ENCODE measurements around the gene ASXL3. TPM values are rescaled to one million over a fixed set of nuclear protein-coding genes. Genes with fewer than 3 reads are reported as not detected.

Gene ASXL3
- total and polyA plus RNA-seq, 9 of the 15 experiments (the other 6 are each of a cell fraction or from before 2014, with no cell fraction given): not detected

GRCh38 chr18:33745871-33746545 is 168.0 kb downstream of the ASXL3 start:
- intact Hi-C loops (cut with micrococcal nuclease): no loop called here
- H4K20me1 ChIP-seq (replicated peaks; ENCODE audit: control insufficient read depth, insufficient read depth, low read length): no peaks in the 10 kb centered on the region
- H3K27ac ChIP-seq (ENCODE audit: extremely low read depth, low read depth, low read length): no peak overlapping the region
- no TSS peak for BruUV-seq (replicated peaks)
- CTCF ChIA-PET (ENCODE audit: low intra/inter-chr PET ratio): no interaction called here
- no peak overlapping the region for H3K4me2 ChIP-seq (ENCODE audit: insufficient read depth, low read length)
- H3K9me1 ChIP-seq (ENCODE audit: control insufficient read depth, insufficient read depth, low read length): no peaks in the 10 kb centered on the region
- no peak for DNase-seq (ENCODE audit: extremely low read depth in 1 of 4, low spot score in 3 of 4)
- no peaks in the 10 kb centered on the region for H3K4me1 ChIP-seq (replicated peaks in 1 of 2; ENCODE audit: control insufficient read depth in 2 of 2, insufficient read depth in 2 of 2, low read length in 2 of 2)
- H3K9ac ChIP-seq (ENCODE audit: insufficient read depth in 1 of 2, low read depth in 2 of 2, low read length in 2 of 2): no peak overlapping the region
- H3K79me2 ChIP-seq (ENCODE audit: control insufficient read depth, insufficient read depth, low read length): no peaks in the 10 kb centered on the region
- H3K36me3 ChIP-seq (ENCODE audit: control insufficient read depth, insufficient read depth, low read length): no peaks in the 10 kb centered on the region
- no peaks in the 10 kb centered on the region for H3K27me3 ChIP-seq (ENCODE audit: control insufficient read depth in 2 of 2, insufficient read depth in 2 of 2, low read length in 2 of 2)
- ATAC-seq: no peak
- H2AFZ ChIP-seq (ENCODE audit: low read depth, low read length): no peak overlapping the region
- 1% methylated on average over 11 of the region's 16 CpGs for WGBS (ENCODE audit: insufficient coverage, low coverage, missing lambda C conversion rate)
- in situ Hi-C loops (cut with MboI): no loop called here
- no peaks in the 10 kb centered on the region for H3K9me3 ChIP-seq (replicated peaks; ENCODE audit: control insufficient read depth, insufficient read depth, low read depth, low read length)
- no peak overlapping the region for H3K4me3 ChIP-seq
- TF ChIP-seq RFX1 (IDR thresholded peaks at IDR 0.05) (peak; percentile 31), ZNF830 (CRISPR knock-in tag; IDR thresholded peaks at IDR 0.05) (no peak), GABPB2 (CRISPR knock-in tag; conservative IDR thresholded peaks at IDR 0.05) (no peak), SIN3A (IDR thresholded peaks at IDR 0.05; ENCODE audit: borderline replicate concordance in 2 of 2, control insufficient read depth in 1 of 2, low read depth in 2 of 2, low read length in 2 of 2) (no peak), SRSF7 (optimal IDR thresholded peaks at IDR 0.05; ENCODE audit: low read depth, low read length) (no peak)
- no peak for FAIRE-seq
- POLR2A ChIA-PET: no interaction called here

- no peak for TF ChIP-seq RBM15 (IDR thresholded peaks at IDR 0.05; ENCODE audit: insufficient read depth, low read length)
- TF ChIP-seq, protein P1, sequence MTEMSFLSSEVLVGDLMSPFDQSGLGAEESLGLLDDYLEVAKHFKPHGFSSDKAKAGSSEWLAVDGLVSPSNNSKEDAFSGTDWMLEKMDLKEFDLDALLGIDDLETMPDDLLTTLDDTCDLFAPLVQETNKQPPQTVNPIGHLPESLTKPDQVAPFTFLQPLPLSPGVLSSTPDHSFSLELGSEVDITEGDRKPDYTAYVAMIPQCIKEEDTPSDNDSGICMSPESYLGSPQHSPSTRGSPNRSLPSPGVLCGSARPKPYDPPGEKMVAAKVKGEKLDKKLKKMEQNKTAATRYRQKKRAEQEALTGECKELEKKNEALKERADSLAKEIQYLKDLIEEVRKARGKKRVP (CRISPR knock-in tag; IDR thresholded peaks at IDR 0.05): no peak
- TF ChIP-seq, protein P2, sequence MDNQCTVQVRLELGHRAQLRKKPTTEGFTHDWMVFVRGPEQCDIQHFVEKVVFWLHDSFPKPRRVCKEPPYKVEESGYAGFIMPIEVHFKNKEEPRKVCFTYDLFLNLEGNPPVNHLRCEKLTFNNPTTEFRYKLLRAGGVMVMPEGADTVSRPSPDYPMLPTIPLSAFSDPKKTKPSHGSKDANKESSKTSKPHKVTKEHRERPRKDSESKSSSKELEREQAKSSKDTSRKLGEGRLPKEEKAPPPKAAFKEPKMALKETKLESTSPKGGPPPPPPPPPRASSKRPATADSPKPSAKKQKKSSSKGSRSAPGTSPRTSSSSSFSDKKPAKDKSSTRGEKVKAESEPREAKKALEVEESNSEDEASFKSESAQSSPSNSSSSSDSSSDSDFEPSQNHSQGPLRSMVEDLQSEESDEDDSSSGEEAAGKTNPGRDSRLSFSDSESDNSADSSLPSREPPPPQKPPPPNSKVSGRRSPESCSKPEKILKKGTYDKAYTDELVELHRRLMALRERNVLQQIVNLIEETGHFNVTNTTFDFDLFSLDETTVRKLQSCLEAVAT (IDR thresholded peaks at IDR 0.05): no peak
- in situ Hi-C loops (cut with MboI) (no loop called here), intact Hi-C loops (cut with micrococcal nuclease) (no loop called here)
- Histone ChIP-seq H3K79me2 (ENCODE audit: control insufficient read depth, insufficient read depth, low read length) (no peaks in the 10 kb centered on the region), H3K4me2 (ENCODE audit: insufficient read depth, low read length) (no peak overlapping the region), H3K36me3 (ENCODE audit: control insufficient read depth, insufficient read depth, low read length) (no peaks in the 10 kb centered on the region), H3K9me1 (ENCODE audit: control insufficient read depth, insufficient read depth, low read length) (no peaks in the 10 kb centered on the region), H3K4me1 (replicated peaks in 1 of 2; ENCODE audit: control insufficient read depth in 2 of 2, insufficient read depth in 2 of 2, low read length in 2 of 2) (no peaks in the 10 kb centered on the region), H3K9ac (ENCODE audit: insufficient read depth in 1 of 2, low read depth in 2 of 2, low read length in 2 of 2) (no peak overlapping the region), H3K9me3 (replicated peaks; ENCODE audit: control insufficient read depth, insufficient read depth, low read depth, low read length) (no peaks in the 10 kb centered on the region), H3K27ac (ENCODE audit: extremely low read depth, low read depth, low read length) (no peak overlapping the region), H3K27me3 (ENCODE audit: control insufficient read depth in 2 of 2, insufficient read depth in 2 of 2, low read length in 2 of 2) (no peaks in the 10 kb centered on the region), H4K20me1 (replicated peaks; ENCODE audit: control insufficient read depth, insufficient read depth, low read length) (no peaks in the 10 kb centered on the region), H3K4me3 (no peak overlapping the region), H2AFZ (ENCODE audit: low read depth, low read length) (no peak overlapping the region)
- POLR2A ChIA-PET: no interaction called here
- BruUV-seq (replicated peaks): no TSS peak
- ATAC-seq (no peak), DNase-seq (ENCODE audit: extremely low read depth in 1 of 4, low spot score in 3 of 4) (no peak), FAIRE-seq (no peak)
- WGBS (ENCODE audit: insufficient coverage, low coverage, missing lambda C conversion rate): 2% methylated on average over 9 of the region's 9 CpGs
- CTCF ChIA-PET (ENCODE audit: low intra/inter-chr PET ratio): no interaction called here
These were observed 171.8 kb downstream of the ASXL3 start for GRCh38 chr18:33749834-33750233.

All from K562 (cell line).